ENCODE measurements around the gene DHX15. TPM values are rescaled to one million over a fixed set of nuclear protein-coding genes. Genes with fewer than 3 reads are reported as not detected.

The DHX15 gene
- total and polyA plus RNA-seq, 2 of the 8 experiments (the other 6 are each of a cell fraction or from before 2014, with no cell fraction given), result 126 to 286 TPM

DNA sequence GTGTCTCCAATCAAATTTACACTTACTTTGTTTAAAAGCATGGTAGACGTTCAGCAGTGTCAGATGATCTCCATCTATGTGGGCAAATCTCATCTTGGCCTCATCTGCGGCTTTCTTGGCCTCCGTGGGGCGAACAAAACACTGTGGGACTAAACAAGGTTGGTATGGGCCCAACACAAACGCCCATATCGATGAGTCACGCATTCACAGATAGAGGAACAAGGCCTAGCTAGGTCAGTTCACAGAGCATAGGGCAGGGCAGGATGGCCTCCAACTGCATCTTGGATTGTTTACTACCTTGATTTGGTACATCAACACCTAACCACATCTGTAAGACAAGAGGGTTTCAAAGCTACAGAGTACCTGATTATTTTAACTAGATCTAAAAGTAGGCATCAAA, 47.3 kb downstream of the DHX15 start:
- ChIA-PET CTCF (ENCODE audit: partially characterized antibody) (interaction anchor here (0.8 to 4.0 kb wide), 4 partner anchors 13 to 66 kb away, joined by 3 to 23 read pairs (median 4); no protein-coding TSS in a partner anchor), POLR2A (ENCODE audit: partially characterized antibody) (interaction anchor here (0.9 to 1.0 kb wide), 2 partner anchors 29 to 41 kb away, joined by 3 read pairs; no protein-coding TSS in a partner anchor)
- no peak overlapping the region for H2BK20ac ChIP-seq (ENCODE audit: low read length)
- WGBS, 2 experiments (ENCODE audit: extremely low coverage in 1 of 2, insufficient coverage in 1 of 2, insufficient read length in 1 of 2, insufficient replicate concordance in 2 of 2, low coverage in 1 of 2, low lambda C conversion rate in 2 of 2, missing lambda C conversion rate in 1 of 2), result 91% methylated on average over 7 of the region's 7 CpGs; no CpG with 5 or more reads in 1 of the 2 experiments
- H2AFZ ChIP-seq (ENCODE audit: low read length), result no peak overlapping the region
- H2BK120ac ChIP-seq (replicated peaks; ENCODE audit: low read depth, low read length), result no peak overlapping the region
- H2BK15ac ChIP-seq (ENCODE audit: low read length), result no peak overlapping the region
- H4K8ac ChIP-seq (ENCODE audit: extremely low read depth, insufficient read depth, low read length), result no peak overlapping the region; the same call in 1 of the 2 replicates
- H3K79me1 ChIP-seq (ENCODE audit: low read depth, low read length), result no peaks in the 10 kb centered on the region; the same call in 1 of the 2 replicates
- H3K23me2 ChIP-seq (ENCODE audit: low read depth, low read length), result no peaks in the 10 kb centered on the region
- no peak overlapping the region for H4K5ac ChIP-seq (ENCODE audit: insufficient read length, low read depth, low read length)
- H3K4me3 ChIP-seq (ENCODE audit: extremely low read depth in 1 of 4, insufficient read depth in 2 of 4, low read depth in 3 of 4, low read length in 4 of 4), result no peak overlapping the region
- H2AK5ac ChIP-seq (ENCODE audit: low read depth, low read length), result no peak overlapping the region
- peaks cover 0 to 96% of the 10 kb centered on the region in 2 experiments; a peak in 3 of 4 replicates for H3K79me2 ChIP-seq (ENCODE audit: control insufficient read depth in 1 of 2, insufficient read depth in 2 of 2, low read length in 2 of 2)
- no peak overlapping the region for H2BK12ac ChIP-seq (ENCODE audit: low read depth, low read length)
- no peak overlapping the region for H3K23ac ChIP-seq (ENCODE audit: insufficient read length)
- no peak for DNase-seq (ENCODE audit: low read depth in 1 of 2, low spot score in 2 of 2)
- TF ChIP-seq, protein P1, sequence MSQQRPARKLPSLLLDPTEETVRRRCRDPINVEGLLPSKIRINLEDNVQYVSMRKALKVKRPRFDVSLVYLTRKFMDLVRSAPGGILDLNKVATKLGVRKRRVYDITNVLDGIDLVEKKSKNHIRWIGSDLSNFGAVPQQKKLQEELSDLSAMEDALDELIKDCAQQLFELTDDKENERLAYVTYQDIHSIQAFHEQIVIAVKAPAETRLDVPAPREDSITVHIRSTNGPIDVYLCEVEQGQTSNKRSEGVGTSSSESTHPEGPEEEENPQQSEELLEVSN (IDR thresholded peaks at IDR 0.05), result no peak
- TF ChIP-seq YY1 (IDR thresholded peaks at IDR 0.05; ENCODE audit: low read depth, low read length) (no peak), HDAC2 (IDR thresholded peaks at IDR 0.05; ENCODE audit: borderline replicate concordance in 1 of 2, low read depth in 2 of 2, low read length in 2 of 2) (no peak), CHD1 (IDR thresholded peaks at IDR 0.05; ENCODE audit: low read depth, low read length) (no peak), SIN3A (conservative IDR thresholded peaks at IDR 0.05 in 1 of 2, IDR thresholded peaks at IDR 0.05 in 1 of 2; ENCODE audit: low read depth in 1 of 2, low read length in 2 of 2) (no peak), JUND (IDR thresholded peaks at IDR 0.05; ENCODE audit: low read length) (no peak)
- H3K14ac ChIP-seq (ENCODE audit: insufficient read length), result no peak overlapping the region
- peaks cover 0 to 2% (median 0%) of the 10 kb centered on the region in 4 experiments; a peak in 1 of 7 replicates for H3K4me1 ChIP-seq (replicated peaks in 1 of 4; ENCODE audit: control insufficient read depth in 3 of 4, insufficient read depth in 4 of 4, low read length in 3 of 4)
- no peak overlapping the region for H3K27ac ChIP-seq (ENCODE audit: low read depth, low read length)
- no peak overlapping the region for H3K18ac ChIP-seq (ENCODE audit: extremely low read depth, low read length)
- H4K20me1 ChIP-seq (replicated peaks in 1 of 2; ENCODE audit: control insufficient read depth in 1 of 2, insufficient read depth in 2 of 2, low read length in 2 of 2), result peaks cover 3 to 9% of the 10 kb centered on the region in 2 experiments
- no peak overlapping the region for H3K4ac ChIP-seq (replicated peaks; ENCODE audit: insufficient read length, low read depth, low read length)
- H3K9me3 ChIP-seq (ENCODE audit: insufficient read depth in 2 of 2, low read depth in 1 of 2, low read length in 1 of 2), result no peaks in the 10 kb centered on the region
- H3K27me3 ChIP-seq (replicated peaks in 1 of 4; ENCODE audit: control insufficient read depth in 3 of 4, extremely low read depth in 1 of 4, insufficient read depth in 3 of 4, low read length in 3 of 4), result no peaks in the 10 kb centered on the region
- H3K4me2 ChIP-seq (ENCODE audit: insufficient read depth in 1 of 2, low read depth in 2 of 2, low read length in 2 of 2), result no peak overlapping the region
- H3K9ac ChIP-seq (replicated peaks in 1 of 4; ENCODE audit: extremely low read depth in 1 of 4, low read depth in 3 of 4, low read length in 3 of 4), result no peak overlapping the region
- H3K56ac ChIP-seq (replicated peaks; ENCODE audit: insufficient read length, low read depth, low read length), result no peak overlapping the region
- no peak for FAIRE-seq
- no peak overlapping the region for H4K91ac ChIP-seq (replicated peaks; ENCODE audit: insufficient read length, low read length)
- peaks cover 14 to 99% (median 51%) of the 10 kb centered on the region in 4 experiments for H3K36me3 ChIP-seq (ENCODE audit: control insufficient read depth in 2 of 4, insufficient read depth in 4 of 4, low read length in 3 of 4)
- H2BK5ac ChIP-seq (ENCODE audit: low read depth, low read length), result no peak overlapping the region
